Activated CD8-positive, alpha-beta memory T cell treated with anti-CD3 and anti-CD28 coated beads, Interleukin-2, amount 50 U/mL, for 1 hour (primary cell): ENCODE measurements around the gene FYN.
"Not testable (repeated sequence)": the region's sequence is repeated elsewhere in the genome, so short reads cannot be mapped to it uniquely, and the experiment has no call there.

Experiments used
- DNase-seq: peaks from one replicate; pipeline ENCODE4 v3.0.0-alpha.2; 2020; ENCODE audit errors: extremely low read depth

Gene FYN

GRCh38 chr6:111850295-111850937 is 22.8 kb downstream of the FYN start:
- DNase-seq, result no peak

- DNase-seq, result no peak
These were observed 24.0 kb downstream of the FYN start for GRCh38 chr6:111849298-111849697.

- no peak for DNase-seq
These were observed 24.9 kb downstream of the FYN start for GRCh38 chr6:111848262-111848812.

DNA sequence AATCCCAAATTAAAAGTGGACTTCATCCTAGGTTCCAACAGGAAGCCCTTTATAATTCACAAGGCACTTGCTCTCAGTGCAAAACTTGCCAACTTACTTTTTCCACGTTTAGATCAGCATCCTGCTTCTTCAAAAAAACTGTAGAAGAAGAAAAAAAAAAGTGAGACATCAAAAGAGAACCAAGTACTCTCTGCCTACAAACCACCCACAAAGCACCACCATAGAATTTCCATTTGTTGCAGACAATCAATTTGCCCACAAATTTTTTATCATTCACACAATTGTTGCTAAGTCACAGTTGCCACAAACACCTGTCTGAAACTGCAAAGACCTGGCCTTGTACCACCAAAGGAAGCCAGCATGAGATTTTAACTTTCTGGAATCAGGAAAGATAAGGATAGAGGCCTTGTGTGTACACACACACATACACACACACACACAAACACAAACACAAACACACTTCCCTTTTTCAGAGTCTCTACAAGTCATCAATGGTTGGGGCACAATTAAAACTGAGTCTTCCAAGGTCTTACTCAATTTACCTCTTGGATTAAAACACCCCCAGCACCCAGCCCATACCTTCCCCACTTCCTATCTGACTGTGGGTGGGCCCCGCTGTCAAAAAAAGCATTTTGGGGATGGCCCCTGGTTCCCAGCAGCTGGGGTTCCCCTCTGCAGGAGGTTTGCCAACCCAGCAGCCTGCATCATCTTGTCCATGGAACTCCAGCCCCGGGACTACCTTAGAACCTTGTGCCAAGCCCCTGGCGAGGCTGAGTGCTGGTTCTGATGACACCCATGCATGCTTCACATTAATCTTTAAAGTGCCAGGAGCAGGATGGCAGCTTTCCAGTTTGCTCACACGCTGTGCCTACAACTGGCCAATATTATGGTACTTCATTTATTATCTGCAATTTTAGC is 26.5 kb downstream of the FYN start:
- DNase-seq, result no peak

GRCh38 chr6:111846066-111846465 is 27.2 kb downstream of the FYN start:
- DNase-seq, result no peak

DNA sequence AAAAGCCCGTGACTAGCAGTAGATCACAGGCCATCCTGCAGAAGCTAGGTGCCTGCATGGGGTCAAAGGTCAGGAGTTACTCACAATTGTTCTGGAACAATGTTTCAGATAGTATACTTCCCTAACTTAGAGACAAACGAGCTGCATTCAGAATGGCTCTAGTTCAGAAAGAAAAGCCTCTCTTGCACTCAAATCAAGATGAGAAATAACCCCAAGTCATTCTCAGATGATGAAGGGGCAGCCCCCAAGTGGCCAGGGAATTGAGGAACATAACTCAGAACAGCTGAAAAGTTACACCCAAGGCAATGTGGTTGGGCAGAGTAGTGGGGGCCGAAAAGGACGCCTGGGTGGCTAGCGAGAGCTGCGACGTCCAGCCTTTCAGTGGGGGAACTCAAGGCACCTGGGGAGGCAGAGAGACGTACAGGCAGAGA is 27.8 kb downstream of the FYN start:
- no peak for DNase-seq

GRCh38 chr6:111844921-111845320 is 28.3 kb downstream of the FYN start:
- no peak for DNase-seq

GRCh38 chr6:111844376-111844775 is 28.9 kb downstream of the FYN start:
- no peak for DNase-seq

DNA sequence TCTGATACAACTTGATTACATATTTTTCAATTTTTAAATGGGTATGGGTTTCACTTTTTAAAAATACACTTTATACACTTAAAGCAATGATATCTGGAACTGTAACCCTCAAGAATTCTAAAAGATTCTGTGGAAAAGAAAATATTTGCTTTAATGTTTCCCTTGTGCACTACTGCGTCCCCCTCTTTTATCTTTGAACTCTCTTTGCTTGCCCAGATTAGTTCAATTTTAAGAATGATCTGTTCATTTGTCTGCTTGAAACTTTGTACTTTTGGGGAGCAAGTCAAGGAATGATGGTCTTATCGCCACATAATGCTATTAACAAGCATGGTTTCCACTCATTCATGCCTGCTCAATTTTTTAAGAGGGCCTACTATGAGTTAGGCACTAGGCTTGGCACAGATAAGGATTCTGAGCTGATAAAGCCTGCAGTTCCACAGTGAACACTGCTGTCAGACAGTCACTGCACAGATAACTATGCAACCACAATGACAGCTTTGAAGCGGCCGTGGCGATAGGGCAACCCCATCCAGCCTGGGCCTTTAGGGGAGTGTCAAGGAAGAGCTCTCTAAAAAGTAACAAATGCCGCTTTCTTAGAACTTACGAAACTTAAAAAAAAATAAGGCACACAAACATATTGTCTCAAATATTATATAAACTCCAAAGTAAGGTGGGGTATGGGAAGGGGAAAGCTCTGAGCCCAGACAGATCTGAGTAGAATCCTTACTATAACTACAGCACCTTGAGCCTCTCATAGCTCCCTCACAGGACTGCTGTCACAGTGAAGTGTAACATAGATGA is 29.7 kb downstream of the FYN start:
- peak; percentile 65 for DNase-seq

DNA sequence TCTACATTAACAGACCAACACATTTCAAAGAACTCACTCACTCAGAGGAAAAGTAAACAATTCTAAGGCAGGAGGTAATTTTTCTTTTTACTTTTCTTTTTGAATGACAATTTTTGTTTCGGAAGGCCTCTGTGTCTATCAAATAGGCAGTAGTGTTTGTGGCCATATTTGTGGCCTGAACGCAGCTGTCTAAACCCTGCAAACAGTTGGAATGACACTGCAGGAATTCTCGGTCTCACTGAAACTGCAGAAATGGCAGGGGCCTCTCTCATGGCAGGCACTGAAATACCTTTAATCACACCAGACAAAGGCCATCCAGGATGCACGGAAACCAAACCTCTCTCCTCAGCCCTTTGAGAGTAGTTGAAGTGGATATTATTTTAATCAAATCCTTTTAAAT is 30.4 kb downstream of the FYN start:
- no peak for DNase-seq

DNA sequence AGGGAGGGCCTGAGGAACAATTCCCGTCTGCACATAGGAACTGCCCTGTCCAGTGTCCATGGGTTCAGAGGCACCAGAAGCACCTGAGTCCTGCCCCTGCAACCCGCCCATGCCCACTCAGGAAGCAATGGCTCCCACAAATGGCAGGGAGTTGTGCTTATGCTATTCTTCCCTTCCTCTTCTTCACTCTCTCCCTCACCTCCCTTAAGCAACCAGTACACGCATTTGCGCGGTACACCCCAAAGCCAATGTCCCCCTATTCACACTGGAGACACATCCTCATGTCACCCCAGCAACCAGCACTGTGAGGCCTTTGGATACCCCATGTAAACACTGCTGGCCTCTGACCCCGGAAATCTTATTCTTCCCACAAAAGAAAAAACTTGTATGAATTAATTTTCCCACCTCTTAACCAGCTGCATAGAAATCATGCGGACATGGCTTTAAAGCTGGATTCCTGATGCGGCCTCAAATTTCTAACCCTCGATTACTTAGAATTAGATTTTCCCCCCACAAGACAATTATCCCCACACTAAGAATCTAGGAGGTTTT is 30.9 kb downstream of the FYN start:
- no peak for DNase-seq

GRCh38 chr6:111841822-111842221 is 31.4 kb downstream of the FYN start:
- no peak for DNase-seq

DNA sequence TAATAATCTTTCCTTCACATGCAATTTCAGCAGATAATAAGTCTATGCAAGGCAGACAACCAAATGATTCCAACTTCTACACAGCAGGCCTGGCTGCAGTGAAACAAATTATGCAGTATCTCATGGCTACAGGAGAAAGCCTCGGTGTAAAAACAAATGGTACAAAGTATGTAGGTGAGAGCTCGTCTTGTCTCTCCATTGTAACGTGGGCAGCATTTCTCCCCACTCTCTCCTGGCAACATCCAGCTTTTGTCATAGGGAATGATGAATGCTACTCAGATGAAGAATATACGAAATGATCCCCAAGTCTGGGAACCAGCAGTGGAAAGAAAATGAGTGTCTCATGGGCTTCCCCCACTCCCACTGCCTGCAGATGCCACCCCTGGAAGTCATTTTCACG is 32.4 kb downstream of the FYN start:
- DNase-seq, result no peak

- no peak for DNase-seq
These were observed 34.3 kb downstream of the FYN start for GRCh38 chr6:111838749-111839484.

GRCh38 chr6:111837641-111838500 is 35.4 kb downstream of the FYN start:
- no peak for DNase-seq

DNA sequence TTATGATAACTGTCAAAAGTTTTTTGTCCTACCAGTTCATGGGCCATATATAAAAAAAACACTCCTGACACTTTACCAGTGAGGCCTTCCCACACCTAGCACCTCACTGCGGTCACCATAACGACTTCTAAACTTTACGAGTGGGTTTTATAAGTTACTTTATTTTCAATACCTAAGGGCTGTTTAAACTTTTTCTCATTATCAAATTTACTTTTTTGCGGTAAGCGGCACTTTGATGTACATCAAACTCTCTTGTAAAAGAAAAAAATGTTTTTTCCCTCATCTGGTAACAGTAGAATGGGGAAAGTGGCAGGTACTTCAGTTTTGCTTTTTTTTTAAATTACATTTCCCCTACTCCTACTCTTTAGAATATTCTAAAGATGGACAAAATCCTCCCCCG is 36.2 kb downstream of the FYN start:
- no peak for DNase-seq

- DNase-seq, result no peak
These were observed 37.4 kb downstream of the FYN start for GRCh38 chr6:111835807-111836206.

DNA sequence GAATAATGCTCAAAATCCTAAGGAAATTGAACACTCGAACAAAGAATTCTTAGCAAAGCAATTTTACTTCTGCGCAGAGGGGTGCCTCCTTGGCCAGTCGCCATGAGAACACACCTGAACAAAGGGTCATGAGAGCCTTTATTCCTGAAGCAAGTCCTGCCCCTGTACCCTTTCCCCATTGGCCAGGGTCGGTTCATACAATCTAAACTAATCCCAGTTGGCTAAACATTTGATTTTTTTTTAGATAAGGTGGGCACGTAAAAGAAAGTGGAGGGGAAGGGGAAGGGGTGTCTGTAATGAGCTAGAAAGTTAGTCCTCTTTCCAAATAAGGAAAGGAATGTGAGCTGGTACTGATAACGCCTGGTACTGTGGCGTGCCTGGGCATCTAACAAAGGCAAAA is 37.9 kb downstream of the FYN start:
- not testable (repeated sequence) for DNase-seq

GRCh38 chr6:111834356-111834755 is 38.9 kb downstream of the FYN start:
- DNase-seq, result no peak

DNA sequence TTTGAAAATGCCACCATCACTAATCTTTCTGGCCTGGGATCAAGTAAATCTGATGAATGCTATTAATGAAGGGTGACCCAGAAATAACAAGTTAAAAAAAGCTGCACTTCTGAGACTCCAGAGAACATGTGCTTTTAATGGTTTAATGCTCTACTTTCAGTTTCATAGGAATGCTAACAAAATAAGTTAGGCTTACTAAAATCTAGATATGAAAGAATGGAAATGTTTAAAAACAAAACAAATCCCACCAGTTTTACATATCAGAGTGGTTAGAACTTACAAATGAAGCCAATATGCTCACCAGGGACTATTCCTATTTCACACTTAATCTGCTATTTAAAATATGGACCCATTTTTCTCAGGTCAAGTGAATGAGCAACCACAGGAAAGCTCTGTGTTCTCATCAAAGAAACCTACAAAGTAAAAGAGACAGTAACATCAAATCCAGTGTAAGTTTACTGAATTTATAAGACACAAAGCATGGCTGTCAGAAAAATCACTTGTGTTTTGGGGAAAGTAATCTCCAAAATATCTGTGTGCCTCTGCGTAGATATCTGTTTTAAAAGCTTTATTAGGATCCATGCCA is 40.3 kb downstream of the FYN start:
- no peak for DNase-seq
